Right cardiac atrium (tissue), 5 donors: ENCODE results near the gene NPAT. TPM values are rescaled to one million over a fixed set of nuclear protein-coding genes. Genes with fewer than 3 reads are reported as not detected.
"Not testable (repeated sequence)": the region's sequence is repeated elsewhere in the genome, so short reads cannot be mapped to it uniquely, and the experiment has no call there.

Experiments
- ATAC-seq, 2 donors: fragments of 200-7000 bp; cut with Tn5 transposase; one replicate each; pipeline versions ENCODE4 v1.8.0 to v1.9.1; 2020; ENCODE audit warnings: moderate library complexity in 2 of 2, mild to moderate bottlenecking in 1 of 2
- DNase-seq, 3 donors: peaks; one replicate each; pipeline ENCODE4 v3.0.0-alpha.2; 2020
- H3K27ac ChIP-seq: one replicate; pipeline ENCODE4 v1.5.1; 2013; ENCODE audit warnings: mild to moderate bottlenecking, low read length, control low read depth, moderate library complexity
- H3K27me3 ChIP-seq: one replicate; pipeline ENCODE4 v1.6.1; 2013; ENCODE audit not compliant: control insufficient read depth, insufficient read depth
- H3K4me1 ChIP-seq: one replicate; pipeline ENCODE4 v1.6.1; 2013; ENCODE audit warnings: low read length; ENCODE audit not compliant: control insufficient read depth, insufficient read depth
- H3K4me3 ChIP-seq: one replicate; pipeline ENCODE4 v1.5.1; 2013; ENCODE audit warnings: low read length, control low read depth
- H3K9me3 ChIP-seq: one replicate; pipeline ENCODE4 v1.6.1; 2013; ENCODE audit warnings: low read length; ENCODE audit not compliant: control insufficient read depth
- WGBS: extraction: QIAGEN DNeasy Blood & Tissue Kit; methylation state at CpG from one replicate; pipeline ENCODE4 v1.1.7; 2013; 5-methylcytosine and 5-hydroxymethylcytosine counted together
- intact Hi-C, 4 donors: fragments of 100-400 bp; cut with DNase I; formaldehyde crosslinking; loops; one replicate each; pipeline versions ENCODE4 v1.11.0 to v1.14.0; 2022 to 2023
- polyA plus RNA-seq: library from polyadenylated mRNA; stranded (reverse); fragments of 200-250 nt; gene quantifications from one replicate; pipeline ENCODE4 v1.2.3, GENCODE V29; 2013
- total RNA-seq, 4 donors: library from RNA; stranded (reverse); fragmentation: NEBNext Ultra II Directional; extraction: Animal tissue kit (Norgen Biotek cat#: 25700); gene quantifications; one replicate each; pipeline ENCODE4 v1.2.1, GENCODE V29; 2021
- donor health status: healthy with polysubstance abuse.
- donor health status: DM: no; HTN: yes; CAD: no.
- donor health status: DM: no; HTN: no; CAD: no.
- donor health status: DM: no; HTN: yes; CAD: no; lungs with severe emphysema.
- donor health status: DM: yes; HTN: yes; CAD: no.

NPAT gene
- total and polyA plus RNA-seq, 5 donors: 2.8 to 10.3 (median 9.9) TPM

- no peaks in the 10 kb centered on the region for H3K9me3 ChIP-seq
- H3K4me3 ChIP-seq: peak within 1 kb of the TSS; percentile 54
- intact Hi-C loops: loop anchor here in 1 of 4 donors (10.0 kb wide), 1 partner anchor 103 kb away; the partner anchor contains the start of genes ATM and NPAT
- ATAC-seq (peak; percentile 97 to 98), DNase-seq (peak; percentile 98 to 100 (median 99))
- peaks cover 12% of the 10 kb centered on the region for H3K4me1 ChIP-seq
- peak within 1 kb of the TSS; percentile 87 for H3K27ac ChIP-seq
- no peaks in the 10 kb centered on the region for H3K27me3 ChIP-seq
- under 1% methylated on average over 73 of the region's 73 CpGs for WGBS
These were observed 100.9 kb downstream of the NPAT start, which contains the start of gene ACAT1 for GRCh38 chr11:108121274-108122155. ACAT1 (plus strand) TSS chr11:108121567; CDS start chr11:108121607, 40 bp downstream.

- DNase-seq (peak in 1 of 3 donors; percentile 25), ATAC-seq (peak; percentile 1 to 4)
- H3K9me3 ChIP-seq, H3K27me3 ChIP-seq: not testable (repeated sequence)
- WGBS: 57% methylated on average over 7 of the region's 7 CpGs
- peaks cover 10% of the 10 kb centered on the region for H3K4me1 ChIP-seq
- H3K4me3 ChIP-seq: peak overlapping the region; percentile 54
- H3K27ac ChIP-seq: peak overlapping the region; percentile 84
- intact Hi-C loops: loop anchor here in 1 of 4 donors (10.0 kb wide), 1 partner anchor 104 kb away; the partner anchor contains the start of genes ATM and NPAT
These were observed 101.5 kb downstream of the NPAT start for GRCh38 chr11:108120936-108121273.

- H3K4me3 ChIP-seq: no peak overlapping the region
- no peak for DNase-seq
- intact Hi-C loops: loop anchor here in 1 of 4 donors (5.0 kb wide), 1 partner anchor 534 kb away; no protein-coding TSS in a partner anchor
- no peak for ATAC-seq
- H3K27ac ChIP-seq: no peak overlapping the region
- no peaks in the 10 kb centered on the region for H3K9me3 ChIP-seq
- H3K4me1 ChIP-seq: peaks cover 10% of the 10 kb centered on the region
- no peaks in the 10 kb centered on the region for H3K27me3 ChIP-seq
These were observed 104.6 kb downstream of the NPAT start for GRCh38 chr11:108117746-108118371.

GRCh38 chr11:108115500-108116140, 106.8 kb downstream of the NPAT start:
- intact Hi-C loops: loop anchor here in 1 of 4 donors (5.0 kb wide), 1 partner anchor 537 kb away; no protein-coding TSS in a partner anchor
- no peak overlapping the region for H3K4me3 ChIP-seq
- ATAC-seq (peak; percentile 90 to 92), DNase-seq (peak; percentile 84 to 94 (median 93))
- WGBS: 21% methylated on average over 5 of the region's 5 CpGs
- peaks cover 6% of the 10 kb centered on the region for H3K4me1 ChIP-seq
- H3K27ac ChIP-seq: peak overlapping the region; percentile 95
- no peaks in the 10 kb centered on the region for H3K9me3 ChIP-seq
- H3K27me3 ChIP-seq: no peaks in the 10 kb centered on the region

- Histone ChIP-seq H3K27me3 (no peaks in the 10 kb centered on the region), H3K4me1 (peaks cover 6% of the 10 kb centered on the region), H3K4me3 (no peak overlapping the region), H3K27ac (no peak overlapping the region), H3K9me3 (no peaks in the 10 kb centered on the region)
- DNase-seq (no peak), ATAC-seq (no peak)
- intact Hi-C loops: no loop called here
- WGBS: 82% methylated on average over 2 of the region's 2 CpGs
These were observed 110.4 kb downstream of the NPAT start for GRCh38 chr11:108112057-108112456.

- intact Hi-C loops: no loop called here
- Histone ChIP-seq H3K27ac (no peak overlapping the region), H3K27me3 (no peaks in the 10 kb centered on the region)
These were observed 111.3 kb downstream of the NPAT start for GRCh38 chr11:108111126-108111525.

More at GRCh38 chr11:108111126-108111525, 111.3 kb downstream of the NPAT start:
- no peak for DNase-seq
- Histone ChIP-seq H3K4me1 (peaks cover 6% of the 10 kb centered on the region), H3K4me3 (no peak overlapping the region), H3K9me3 (no peaks in the 10 kb centered on the region)
- WGBS: 92% methylated on average over 4 of the region's 4 CpGs
- ATAC-seq: no peak

Other genes with a start within 250 kb of the NPAT start
- 10 to 100 TPM; 35.1 to 38.6 (median 37.8) TPM for gene CUL5, start 213.7 kb downstream of the NPAT start, total RNA-seq
- gene CUL5, start 213.7 kb downstream of the NPAT start, polyA plus RNA-seq: 8.6 TPM
- 100 to 1,000 TPM; 128 to 198 (median 164) TPM for gene ACAT1, start 101.1 kb downstream of the NPAT start, total RNA-seq
- gene ACAT1, start 101.1 kb downstream of the NPAT start, polyA plus RNA-seq: 196 TPM
- 10 to 100 TPM; 39.7 to 46.5 (median 45.3) TPM for gene ATM, start 429 bp upstream of the NPAT start, total RNA-seq
- 18.4 TPM for gene ATM, start 429 bp upstream of the NPAT start, polyA plus RNA-seq
- 1 to 10 TPM in 1 of 4 donors, under 1 TPM in 3; 0.44 to 1.0 (median 0.69) TPM for gene C11orf65, start 244.9 kb upstream of the NPAT start, total RNA-seq
- gene C11orf65, start 244.9 kb upstream of the NPAT start, polyA plus RNA-seq: 0.54 TPM